Osteocyte (in vitro differentiated cells): ENCODE data around the gene UBAC2. TPM values are rescaled to one million over a fixed set of nuclear protein-coding genes. Genes with fewer than 3 reads are reported as not detected.
A peak's percentile ranks its signal among the peaks of the same experiment; 100 is the strongest.

Source experiments
- DNase-seq: peaks from one replicate; pipeline ENCODE4 v3.0.0; 2021; ENCODE audit warnings: mixed read lengths; ENCODE audit not compliant: unreplicated experiment; ENCODE audit errors: extremely low spot score
- H3K27ac Mint-ChIP-seq: one replicate; pipeline ENCODE4 v1.8.0; 2021; ENCODE audit warnings: mild to moderate bottlenecking, mixed read lengths; ENCODE audit not compliant: unreplicated experiment
- H3K27me3 Mint-ChIP-seq: one replicate; pipeline ENCODE4 v1.8.0; 2021; ENCODE audit warnings: mixed read lengths; ENCODE audit not compliant: unreplicated experiment
- H3K36me3 Mint-ChIP-seq: one replicate; pipeline ENCODE4 v1.8.0; 2021; ENCODE audit warnings: mixed read lengths; ENCODE audit not compliant: unreplicated experiment
- H3K4me1 Mint-ChIP-seq: one replicate; pipeline ENCODE4 v1.8.0; 2021; ENCODE audit warnings: mixed read lengths; ENCODE audit not compliant: unreplicated experiment
- H3K4me3 Mint-ChIP-seq: one replicate; pipeline ENCODE4 v1.8.0; 2021; ENCODE audit warnings: mild to moderate bottlenecking, moderate library complexity, mixed read lengths; ENCODE audit not compliant: unreplicated experiment
- H3K9me3 Mint-ChIP-seq: one replicate; pipeline ENCODE4 v1.8.0; 2021; ENCODE audit warnings: mixed read lengths; ENCODE audit not compliant: unreplicated experiment
- long read RNA-seq: library from polyadenylated mRNA; unstranded; transcript quantifications from one replicate; pipeline ENCODE4 v2.0.0, GENCODE V29; 2021
- total RNA-seq: library from RNA; stranded (reverse); gene quantifications from 2 replicates; pipeline ENCODE4 v1.2.1, GENCODE V29; 2021
- TF ChIP-seq, protein P1 (sequence below): fragments of 200-600 bp; sonication (generic); IDR thresholded peaks from 2 replicates; pipeline ENCODE4 v1.5.0; 2021; ENCODE audit warnings: antibody characterized with exemption, mild to moderate bottlenecking, moderate library complexity

Gene UBAC2
- total RNA-seq, result 64.0 and 71.6 TPM in 2 replicates
- long read RNA-seq, transcript UBAC2-203 (9 exons, 1,375 nt), result major isoform, 610 of 717 reads
- long read RNA-seq, partial matches to known transcripts, result 21 of 717 reads
- long read RNA-seq, other reads (novel, unspliced or antisense), result 82 of 717 reads

- Mint-ChIP-seq H3K27ac (peak within 1 kb of the TSS; percentile 98), H3K36me3 (no peaks in the 10 kb centered on the region), H3K9me3 (no peaks in the 10 kb centered on the region), H3K4me3 (peak within 1 kb of the TSS; percentile 95), H3K27me3 (no peaks in the 10 kb centered on the region), H3K4me1 (peaks cover 24% of the 10 kb centered on the region)
- TF ChIP-seq, protein P1, sequence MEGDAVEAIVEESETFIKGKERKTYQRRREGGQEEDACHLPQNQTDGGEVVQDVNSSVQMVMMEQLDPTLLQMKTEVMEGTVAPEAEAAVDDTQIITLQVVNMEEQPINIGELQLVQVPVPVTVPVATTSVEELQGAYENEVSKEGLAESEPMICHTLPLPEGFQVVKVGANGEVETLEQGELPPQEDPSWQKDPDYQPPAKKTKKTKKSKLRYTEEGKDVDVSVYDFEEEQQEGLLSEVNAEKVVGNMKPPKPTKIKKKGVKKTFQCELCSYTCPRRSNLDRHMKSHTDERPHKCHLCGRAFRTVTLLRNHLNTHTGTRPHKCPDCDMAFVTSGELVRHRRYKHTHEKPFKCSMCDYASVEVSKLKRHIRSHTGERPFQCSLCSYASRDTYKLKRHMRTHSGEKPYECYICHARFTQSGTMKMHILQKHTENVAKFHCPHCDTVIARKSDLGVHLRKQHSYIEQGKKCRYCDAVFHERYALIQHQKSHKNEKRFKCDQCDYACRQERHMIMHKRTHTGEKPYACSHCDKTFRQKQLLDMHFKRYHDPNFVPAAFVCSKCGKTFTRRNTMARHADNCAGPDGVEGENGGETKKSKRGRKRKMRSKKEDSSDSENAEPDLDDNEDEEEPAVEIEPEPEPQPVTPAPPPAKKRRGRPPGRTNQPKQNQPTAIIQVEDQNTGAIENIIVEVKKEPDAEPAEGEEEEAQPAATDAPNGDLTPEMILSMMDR, result no peak
- DNase-seq, result peak; percentile 99
These were observed at the start of gene UBAC2 for GRCh38 chr13:99200432-99201167. UBAC2 (plus strand) TSS chr13:99200854; CDS start chr13:99200909, 55 bp downstream.

GRCh38 chr13:99151516-99151915 lies 49.1 kb upstream of the UBAC2 start:
- Mint-ChIP-seq H3K4me3 (no peak overlapping the region), H3K27ac (peak overlapping the region; percentile 63), H3K9me3 (no peaks in the 10 kb centered on the region), H3K27me3 (no peaks in the 10 kb centered on the region), H3K4me1 (peaks cover 19% of the 10 kb centered on the region), H3K36me3 (no peaks in the 10 kb centered on the region)
- TF ChIP-seq, protein P1, result no peak
- no peak for DNase-seq

DNA sequence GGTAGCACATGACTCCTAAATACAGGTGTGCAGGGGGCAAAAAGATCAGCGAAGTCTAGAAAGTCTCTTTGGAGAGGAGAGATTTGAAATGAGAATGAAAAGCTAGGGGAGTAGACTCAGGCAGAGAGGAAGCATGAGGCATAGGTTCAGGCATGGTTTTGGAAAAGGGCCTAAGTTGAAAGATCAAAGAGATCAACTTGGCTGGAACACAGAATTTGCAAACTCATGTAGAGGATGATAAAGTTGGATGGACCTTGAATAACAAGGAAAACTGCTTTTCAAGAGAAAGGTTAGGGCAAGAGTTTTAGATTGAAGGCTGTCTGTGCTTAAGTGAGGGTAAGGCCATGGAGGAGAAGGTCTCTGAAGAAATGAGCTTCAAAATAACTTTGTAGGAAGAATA lies 47.4 kb upstream of the UBAC2 start:
- Mint-ChIP-seq H3K9me3 (no peaks in the 10 kb centered on the region), H3K36me3 (no peaks in the 10 kb centered on the region), H3K4me1 (peaks cover 19% of the 10 kb centered on the region), H3K27ac (no peak overlapping the region), H3K4me3 (no peak overlapping the region), H3K27me3 (no peaks in the 10 kb centered on the region)
- DNase-seq, result no peak
- TF ChIP-seq, protein P1, result no peak

DNA sequence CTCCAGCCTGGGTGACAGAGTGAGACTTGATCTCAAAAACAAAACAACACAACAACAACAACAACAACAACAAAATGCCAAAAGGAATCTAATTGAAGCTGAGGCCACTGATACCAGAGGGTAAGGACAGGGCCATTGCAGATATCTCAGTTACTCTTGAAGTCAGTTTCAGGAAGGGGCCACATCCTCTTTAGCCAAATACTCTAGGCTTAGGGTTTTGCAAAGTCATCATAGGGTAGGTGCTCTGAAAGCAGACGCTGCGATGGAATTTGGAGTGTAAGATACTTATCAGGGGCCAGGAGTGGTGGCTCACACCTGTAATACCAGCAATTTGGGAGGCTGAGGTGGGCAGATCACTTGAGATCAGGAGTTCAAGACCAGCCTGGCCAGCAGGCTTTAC lies 46.6 kb upstream of the UBAC2 start:
- no peak overlapping the region for H3K27ac Mint-ChIP-seq
- TF ChIP-seq, protein P1, result no peak
- peaks cover 19% of the 10 kb centered on the region for H3K4me1 Mint-ChIP-seq
- H3K36me3 Mint-ChIP-seq, result no peaks in the 10 kb centered on the region
- H3K4me3 Mint-ChIP-seq, result no peak overlapping the region
- H3K9me3 Mint-ChIP-seq, result no peaks in the 10 kb centered on the region
- no peak for DNase-seq
- peaks cover 6% of the 10 kb centered on the region for H3K27me3 Mint-ChIP-seq

DNA sequence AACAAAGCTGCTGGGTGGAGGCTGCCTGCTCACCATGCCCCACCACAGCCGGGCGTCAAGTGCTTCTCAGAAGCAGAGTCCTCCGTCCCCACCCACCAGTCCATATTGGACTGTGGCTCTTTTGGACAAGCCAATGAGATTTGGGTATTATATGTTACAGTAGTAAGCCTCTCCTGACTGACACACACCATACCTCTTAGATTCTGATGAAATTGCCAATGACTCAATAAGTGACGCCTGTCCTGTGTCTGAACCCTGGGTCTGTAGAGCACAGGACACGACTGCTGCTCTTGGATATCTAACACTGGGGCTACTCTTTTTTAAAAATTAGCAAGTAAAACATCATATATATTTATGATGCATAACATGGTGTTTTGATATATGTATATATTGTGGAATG lies 44.8 kb upstream of the UBAC2 start:
- no peak overlapping the region for H3K27ac Mint-ChIP-seq
- H3K36me3 Mint-ChIP-seq, result no peaks in the 10 kb centered on the region
- DNase-seq, result no peak
- peaks cover 14% of the 10 kb centered on the region for H3K4me1 Mint-ChIP-seq
- H3K4me3 Mint-ChIP-seq, result no peak overlapping the region
- peaks cover 15% of the 10 kb centered on the region for H3K27me3 Mint-ChIP-seq
- H3K9me3 Mint-ChIP-seq, result no peaks in the 10 kb centered on the region
- TF ChIP-seq, protein P1, result no peak
